ENCODE results near the gene PRPF40A. TPM values are rescaled to one million over a fixed set of nuclear protein-coding genes. Genes with fewer than 3 reads are reported as not detected.

PRPF40A gene
- total and polyA plus RNA-seq, 11 donors, result 9.8 to 53.5 (median 34.3) TPM

DNA sequence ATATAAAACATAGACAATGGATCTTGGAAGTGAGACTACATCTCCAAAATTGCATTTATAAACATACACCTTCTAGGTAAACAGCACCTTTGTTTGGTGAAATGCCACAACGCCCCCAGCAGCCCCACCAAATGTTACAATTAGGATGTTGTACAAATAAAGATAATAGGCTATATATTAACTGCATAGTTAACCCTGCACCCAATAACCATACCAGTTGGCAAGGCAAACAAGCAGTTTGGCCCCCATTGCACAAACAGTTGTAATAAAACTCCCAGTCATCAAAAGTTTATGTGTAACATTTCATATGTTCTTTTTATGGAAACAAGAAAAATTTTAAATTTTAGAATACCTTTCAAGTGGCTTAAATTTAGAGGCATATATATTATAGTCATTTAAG, 67.3 kb downstream of the PRPF40A start:
- no peak for ATAC-seq
- no peaks in the 10 kb centered on the region for H3K9me3 ChIP-seq
- H3K27ac ChIP-seq, result no peak overlapping the region
- no peak for TF ChIP-seq POLR2A (IDR thresholded peaks at IDR 0.05)
- TF ChIP-seq, protein P1, sequence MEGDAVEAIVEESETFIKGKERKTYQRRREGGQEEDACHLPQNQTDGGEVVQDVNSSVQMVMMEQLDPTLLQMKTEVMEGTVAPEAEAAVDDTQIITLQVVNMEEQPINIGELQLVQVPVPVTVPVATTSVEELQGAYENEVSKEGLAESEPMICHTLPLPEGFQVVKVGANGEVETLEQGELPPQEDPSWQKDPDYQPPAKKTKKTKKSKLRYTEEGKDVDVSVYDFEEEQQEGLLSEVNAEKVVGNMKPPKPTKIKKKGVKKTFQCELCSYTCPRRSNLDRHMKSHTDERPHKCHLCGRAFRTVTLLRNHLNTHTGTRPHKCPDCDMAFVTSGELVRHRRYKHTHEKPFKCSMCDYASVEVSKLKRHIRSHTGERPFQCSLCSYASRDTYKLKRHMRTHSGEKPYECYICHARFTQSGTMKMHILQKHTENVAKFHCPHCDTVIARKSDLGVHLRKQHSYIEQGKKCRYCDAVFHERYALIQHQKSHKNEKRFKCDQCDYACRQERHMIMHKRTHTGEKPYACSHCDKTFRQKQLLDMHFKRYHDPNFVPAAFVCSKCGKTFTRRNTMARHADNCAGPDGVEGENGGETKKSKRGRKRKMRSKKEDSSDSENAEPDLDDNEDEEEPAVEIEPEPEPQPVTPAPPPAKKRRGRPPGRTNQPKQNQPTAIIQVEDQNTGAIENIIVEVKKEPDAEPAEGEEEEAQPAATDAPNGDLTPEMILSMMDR (IDR thresholded peaks at IDR 0.05), result no peak
- H3K36me3 ChIP-seq, result peaks cover 0 to 76% (median 23%) of the 10 kb centered on the region in 9 donors
- WGBS, 4 donors, result 86 to 95% (median 92%) methylated on average over 1 of the region's 1 CpG
- no peaks in the 10 kb centered on the region for H3K27me3 ChIP-seq
- intact Hi-C loops (cut with DNase I), result no loop called here
- no peak for DNase-seq
- H3K4me1 ChIP-seq, result peaks cover 0 to 23% (median 8%) of the 10 kb centered on the region in 12 donors
- no peak overlapping the region for H3K4me3 ChIP-seq

DNA sequence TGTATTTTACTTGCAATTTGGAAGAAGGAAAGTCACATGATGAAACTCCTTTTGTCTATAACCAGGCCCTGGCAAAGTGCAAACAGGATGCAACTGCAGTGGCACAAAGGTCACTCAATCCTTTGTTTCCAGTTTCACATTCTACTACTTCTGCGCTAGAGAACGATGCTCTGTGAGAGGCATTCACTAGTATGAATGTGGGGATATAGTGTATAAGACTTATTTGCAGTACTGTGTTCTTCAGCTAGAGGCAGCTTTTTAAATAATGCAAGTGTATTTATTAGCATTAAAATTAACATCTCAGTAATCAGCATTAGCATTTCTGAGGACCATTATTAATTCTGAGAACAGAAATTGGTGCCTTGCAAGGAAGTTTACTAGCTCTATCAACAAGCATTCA, 68.9 kb downstream of the PRPF40A start:
- Histone ChIP-seq H3K4me3 (no peak overlapping the region), H3K9me3 (no peaks in the 10 kb centered on the region), H3K36me3 (peaks cover 0 to 76% (median 18%) of the 10 kb centered on the region in 9 donors), H3K27me3 (no peaks in the 10 kb centered on the region), H3K27ac (peak overlapping the region in 2 of 12 donors; percentile 12 to 41), H3K4me1 (peaks cover 0 to 23% (median 8%) of the 10 kb centered on the region in 12 donors)
- intact Hi-C loops (cut with DNase I), result no loop called here
- TF ChIP-seq, protein P1 (IDR thresholded peaks at IDR 0.05), result peak in 7 of 12 donors; percentile 9 to 37 (median 24)
- no peak for TF ChIP-seq POLR2A (IDR thresholded peaks at IDR 0.05)
- ATAC-seq, result peak in 2 of 4 donors; percentile 27 to 38
- no peak for DNase-seq
- 15 to 23% (median 18%) methylated on average over 2 of the region's 2 CpGs for WGBS, 4 donors

DNA sequence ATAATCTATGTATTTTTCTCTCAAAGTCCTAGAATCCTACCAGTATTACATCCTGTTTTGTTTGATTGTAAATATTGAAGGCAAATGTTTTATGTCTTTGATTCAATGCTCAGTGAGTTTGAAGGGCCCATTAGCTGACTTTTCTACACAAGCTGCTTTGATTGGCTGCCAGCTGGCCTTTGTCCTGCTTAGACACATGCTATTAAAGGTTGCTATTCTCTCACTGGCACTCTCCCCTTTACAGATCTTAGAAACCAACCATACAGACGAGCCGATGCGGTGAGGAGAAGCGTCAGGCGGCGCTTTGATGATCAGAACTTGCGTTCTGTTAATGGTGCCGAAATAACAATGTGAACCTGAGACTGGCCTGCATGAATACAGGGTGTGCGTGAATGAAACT, 69.7 kb downstream of the PRPF40A start:
- H3K27ac ChIP-seq, result peak overlapping the region in 5 of 12 donors; percentile 17 to 55 (median 29)
- peak; percentile 51 to 85 (median 68) for DNase-seq
- intact Hi-C loops (cut with DNase I), result no loop called here
- peak overlapping the region in 1 of 12 donors; percentile 9 for H3K4me3 ChIP-seq
- no peaks in the 10 kb centered on the region for H3K9me3 ChIP-seq
- TF ChIP-seq POLR2A (IDR thresholded peaks at IDR 0.05), result no peak
- TF ChIP-seq, protein P1 (IDR thresholded peaks at IDR 0.05), result no peak
- WGBS, 4 donors, result 45 to 56% (median 49%) methylated on average over 9 of the region's 9 CpGs
- no peaks in the 10 kb centered on the region for H3K27me3 ChIP-seq
- peak; percentile 78 to 88 (median 84) for ATAC-seq
- H3K36me3 ChIP-seq, result peaks cover 0 to 77% (median 13%) of the 10 kb centered on the region in 9 donors
- peaks cover 0 to 23% (median 8%) of the 10 kb centered on the region in 12 donors for H3K4me1 ChIP-seq

DNA sequence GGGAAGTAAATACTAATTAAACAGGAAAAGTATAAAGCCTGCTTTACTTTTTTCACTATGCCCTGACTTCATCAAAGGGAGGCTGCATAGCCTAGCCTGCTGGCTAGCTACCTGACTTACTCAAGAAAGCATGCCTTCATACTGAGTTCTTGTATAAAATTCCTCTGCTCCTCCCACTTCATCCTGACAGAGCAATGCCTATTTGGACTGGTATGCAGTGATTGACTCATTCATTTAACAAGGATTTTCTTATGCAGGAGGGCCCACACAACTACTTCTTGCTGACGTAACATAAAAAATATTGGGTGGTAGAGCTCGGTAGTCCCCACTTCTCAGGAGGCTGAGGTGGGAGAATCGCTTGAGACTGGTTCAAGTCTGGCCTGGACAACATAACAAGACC, 70.5 kb downstream of the PRPF40A start:
- Histone ChIP-seq H3K27me3 (no peaks in the 10 kb centered on the region), H3K4me1 (peaks cover 0 to 23% (median 8%) of the 10 kb centered on the region in 12 donors), H3K27ac (peak overlapping the region in 1 of 12 donors; percentile 55), H3K4me3 (no peak overlapping the region), H3K36me3 (peaks cover 0 to 78% (median 15%) of the 10 kb centered on the region in 9 donors), H3K9me3 (no peaks in the 10 kb centered on the region)
- TF ChIP-seq POLR2A (IDR thresholded peaks at IDR 0.05), result no peak
- TF ChIP-seq, protein P1 (IDR thresholded peaks at IDR 0.05), result no peak
- intact Hi-C loops (cut with DNase I), result no loop called here
- ATAC-seq (peak in 1 of 4 donors; percentile 41), DNase-seq (no peak)
- 84 to 89% (median 86%) methylated on average over 3 of the region's 3 CpGs for WGBS, 4 donors

All from heart left ventricle (tissue), 16 donors.